Prostate gland (tissue), 2 donors: ENCODE measurements around the gene XIRP1. TPM values are rescaled to one million over a fixed set of nuclear protein-coding genes. Genes with fewer than 3 reads are reported as not detected.

ENCODE experiments used
- DNase-seq: peaks from one replicate; pipeline ENCODE4 v3.0.0-alpha.2; 2019; ENCODE audit warnings: low spot score
- H3K27ac ChIP-seq, 2 donors: fragments of 200-600 bp; sonication (generic); 2 replicates each; pipeline ENCODE4 v1.5.1; 2017 to 2019
- H3K27me3 ChIP-seq: fragments of 200-600 bp; sonication (generic); replicated peaks from 2 replicates; pipeline ENCODE4 v1.5.1; 2019; ENCODE audit not compliant: insufficient read depth
- H3K36me3 ChIP-seq, 2 donors: fragments of 200-600 bp; sonication (generic); 1 replicate in 1 of 2; 2 replicates in 1 of 2; pipeline versions ENCODE4 v1.5.1 to v1.8.1; 2017 to 2019
- H3K4me1 ChIP-seq: fragments of 200-600 bp; sonication (generic); replicated peaks from 2 replicates; pipeline ENCODE4 v1.5.1; 2019
- H3K4me3 ChIP-seq, 2 donors: fragments of 200-600 bp; sonication (generic); 2 replicates each; pipeline ENCODE4 v1.5.1; 2017 to 2019
- H3K9me3 ChIP-seq: fragments of 200-600 bp; sonication (generic); 2 replicates; pipeline ENCODE4 v1.5.1; 2017
- CTCF ChIP-seq, 4 experiments: fragments of 200-600 bp in 2 of 4; fragments of 450-650 bp in 2 of 4; sonication (generic) in 2 of 4; IDR thresholded peaks; 1 replicate in 3 of 4; 2 replicates in 1 of 4; pipeline ENCODE4 v1.5.1; 2016 to 2019; ENCODE audit warnings: antibody characterized with exemption in 4 of 4, mild to moderate bottlenecking in 2 of 4, moderate library complexity in 2 of 4
- POLR2A ChIP-seq: fragments of 450-650 bp; IDR thresholded peaks from one replicate; pipeline ENCODE4 v1.6.1; 2016; ENCODE audit warnings: antibody characterized with exemption, mild to moderate bottlenecking
- POLR2AphosphoS5 ChIP-seq: sonication (generic); formaldehyde crosslinking; IDR thresholded peaks from one replicate; pipeline ENCODE4 v1.6.1; 2017; ENCODE audit warnings: antibody characterized with exemption
- WGBS: methylation state at CpG from one replicate; pipeline ENCODE4 v1.1.5; 2018; 5-methylcytosine and 5-hydroxymethylcytosine counted together
- intact Hi-C: fragments of 100-400 bp; cut with DNase I; formaldehyde crosslinking; loops from one replicate; pipeline ENCODE4 v1.14.2; 2022
- total RNA-seq, 2 donors: library from RNA; depleted of rRNA; stranded (reverse); fragments of >200 nt; gene quantifications; one replicate each; pipeline ENCODE4 v1.1.0, GENCODE V29; 2016

Gene XIRP1
- total RNA-seq, 2 donors from 2014 or later: 0.40 to 2.2 TPM

GRCh38 chr3:39150803-39151631, 41.4 kb downstream of the XIRP1 start:
- peak; percentile 71 for DNase-seq
- Histone ChIP-seq H3K4me1 (peaks cover 35% of the 10 kb centered on the region), H3K27me3 (no peaks in the 10 kb centered on the region), H3K9me3 (no peaks in the 10 kb centered on the region), H3K27ac (peak overlapping the region; percentile 100), H3K4me3 (peak overlapping the region; percentile 97 to 100), H3K36me3 (no peaks in the 10 kb centered on the region)
- no peak for TF ChIP-seq POLR2AphosphoS5
- TF ChIP-seq POLR2A: peak; percentile 31
- no peak for TF ChIP-seq CTCF (IDR thresholded peaks at IDR 0.05)
- 24% methylated on average over 9 of the region's 9 CpGs for WGBS
- intact Hi-C loops: no loop called here

- intact Hi-C loops: no loop called here
These were observed 42.1 kb downstream of the XIRP1 start for GRCh38 chr3:39150148-39150802.

GRCh38 chr3:39149498-39150147, 42.8 kb downstream of the XIRP1 start:
- no peak overlapping the region for H3K4me3 ChIP-seq
- DNase-seq: no peak
- TF ChIP-seq POLR2AphosphoS5 (no peak), CTCF (IDR thresholded peaks at IDR 0.05) (no peak), POLR2A (no peak)
- H3K9me3 ChIP-seq: no peaks in the 10 kb centered on the region
- no peaks in the 10 kb centered on the region for H3K27me3 ChIP-seq
- H3K36me3 ChIP-seq: peaks cover 0 to 3% of the 10 kb centered on the region in 2 donors
- intact Hi-C loops: no loop called here
- H3K27ac ChIP-seq: peak overlapping the region; percentile 100
- peaks cover 35% of the 10 kb centered on the region for H3K4me1 ChIP-seq
- WGBS: 67% methylated on average over 3 of the region's 3 CpGs

More at GRCh38 chr3:39150148-39150802, 42.1 kb downstream of the XIRP1 start:
- peak overlapping the region; percentile 100 for H3K27ac ChIP-seq
- no peaks in the 10 kb centered on the region for H3K36me3 ChIP-seq
- no peaks in the 10 kb centered on the region for H3K9me3 ChIP-seq
- no peaks in the 10 kb centered on the region for H3K27me3 ChIP-seq
- DNase-seq: no peak
- peak overlapping the region; percentile 97 to 100 for H3K4me3 ChIP-seq
- TF ChIP-seq POLR2A (no peak), CTCF (IDR thresholded peaks at IDR 0.05) (peak in 1 of 4 experiments; percentile 18)
- WGBS: 53% methylated on average over 5 of the region's 5 CpGs
- H3K4me1 ChIP-seq: peaks cover 35% of the 10 kb centered on the region

DNA sequence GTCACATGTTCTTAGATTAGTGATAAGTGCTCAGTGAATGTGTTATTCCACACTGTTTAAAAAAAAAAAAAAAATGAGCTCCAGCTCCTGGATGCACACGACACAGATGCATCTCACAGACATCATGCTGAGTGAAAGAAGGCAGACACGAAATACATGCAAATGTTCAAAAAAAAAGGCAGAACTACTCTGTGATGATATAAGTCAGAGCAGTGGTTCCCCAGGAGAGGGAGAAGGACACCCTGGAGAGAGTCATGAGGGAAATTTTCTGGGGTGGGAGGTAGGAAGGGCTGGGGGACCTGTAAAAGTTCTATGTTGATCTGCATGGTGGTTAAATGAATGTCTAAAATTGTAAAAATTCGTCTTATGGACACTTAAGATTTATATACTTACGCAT, 43.3 kb downstream of the XIRP1 start:
- H3K4me3 ChIP-seq: no peak overlapping the region
- H3K4me1 ChIP-seq: peaks cover 35% of the 10 kb centered on the region
- intact Hi-C loops: no loop called here

More for the DNA sequence above, 43.3 kb downstream of the XIRP1 start:
- TF ChIP-seq POLR2AphosphoS5 (no peak), CTCF (IDR thresholded peaks at IDR 0.05) (no peak), POLR2A (no peak)
- Histone ChIP-seq H3K36me3 (peaks cover 2 to 8% of the 10 kb centered on the region in 2 donors), H3K9me3 (no peaks in the 10 kb centered on the region), H3K27me3 (no peaks in the 10 kb centered on the region), H3K27ac (peak overlapping the region; percentile 93 to 100)
- WGBS: 45% methylated on average over 4 of the region's 4 CpGs
- DNase-seq: no peak
